Measurements from ENCODE around the gene FHL2. TPM values are rescaled to one million over a fixed set of nuclear protein-coding genes. Genes with fewer than 3 reads are reported as not detected.

The FHL2 gene
- total and polyA plus RNA-seq, 9 of the 15 experiments (the other 6 are each of a cell fraction or from before 2014, with no cell fraction given) = 7.5 to 33.1 (median 23.9) TPM

DNA sequence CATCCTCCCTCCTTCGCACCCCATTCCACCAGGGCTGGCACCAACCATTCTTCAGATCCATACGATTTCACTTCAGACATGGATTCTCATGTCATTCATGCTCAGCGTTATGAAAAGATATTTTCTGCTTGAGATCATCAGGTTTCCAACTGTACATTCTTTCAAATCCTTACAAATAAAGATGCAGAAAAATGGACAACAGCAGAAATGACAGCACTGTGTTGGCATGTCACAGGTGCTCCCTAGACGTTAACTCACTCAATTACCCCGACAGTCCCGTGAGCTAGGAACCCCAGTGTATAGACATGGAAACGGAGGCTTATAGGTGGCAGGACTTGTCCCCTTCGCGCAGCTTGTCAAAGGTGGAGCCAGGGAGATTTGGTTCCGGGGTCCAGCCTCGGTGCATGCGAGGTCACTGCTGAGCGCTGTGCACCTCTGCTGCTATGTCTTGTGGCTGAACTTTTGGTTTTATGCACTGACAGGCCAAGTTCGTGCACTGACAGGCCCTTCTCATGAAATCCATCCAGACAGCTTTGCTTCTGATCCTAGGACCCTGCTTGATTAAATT, 17.7 kb downstream of the FHL2 start:
- ATAC-seq = peak; percentile 47
- POLR2A ChIA-PET = no interaction called here
- WGBS (ENCODE audit: insufficient coverage, low coverage, missing lambda C conversion rate) = 61% methylated on average over 14 of the region's 14 CpGs

More for the DNA sequence above, 17.7 kb downstream of the FHL2 start:
- CTCF ChIA-PET (ENCODE audit: low intra/inter-chr PET ratio) = interaction anchor here (1.7 kb wide), 1 partner anchor 140 kb away, joined by 6 read pairs; no protein-coding TSS in a partner anchor
- FAIRE-seq (no peak), DNase-seq (ENCODE audit: extremely low read depth in 1 of 4, low spot score in 3 of 4) (no peak)
- Histone ChIP-seq H3K79me2 (ENCODE audit: control insufficient read depth, insufficient read depth, low read length) (no peaks in the 10 kb centered on the region), H4K20me1 (replicated peaks; ENCODE audit: control insufficient read depth, insufficient read depth, low read length) (no peaks in the 10 kb centered on the region), H3K9ac (ENCODE audit: insufficient read depth in 1 of 2, low read depth in 2 of 2, low read length in 2 of 2) (peak overlapping the region in 1 of 2 experiments; percentile 68; a peak in 1 of 4 replicates), H3K4me1 (replicated peaks in 1 of 2; ENCODE audit: control insufficient read depth in 2 of 2, insufficient read depth in 2 of 2, low read length in 2 of 2) (peaks cover 2 to 20% of the 10 kb centered on the region in 2 experiments; a peak in 4 of 5 replicates), H3K27me3 (ENCODE audit: control insufficient read depth in 2 of 2, insufficient read depth in 2 of 2, low read length in 2 of 2) (no peaks in the 10 kb centered on the region), H3K9me3 (replicated peaks; ENCODE audit: control insufficient read depth, insufficient read depth, low read depth, low read length) (no peaks in the 10 kb centered on the region), H3K9me1 (ENCODE audit: control insufficient read depth, insufficient read depth, low read length) (no peaks in the 10 kb centered on the region), H3K4me2 (ENCODE audit: insufficient read depth, low read length) (peak overlapping the region; percentile 48; the same call in 1 of the 2 replicates), H2AFZ (ENCODE audit: low read depth, low read length) (0 out of 2 replicates have a peak overlapping the region, but pooled peaks have one; percentile 6), H3K27ac (ENCODE audit: extremely low read depth, low read depth, low read length) (peak overlapping the region; percentile 53), H3K36me3 (ENCODE audit: control insufficient read depth, insufficient read depth, low read length) (peaks cover 63% of the 10 kb centered on the region; the same call in 2 of the 3 replicates), H3K4me3 (no peak overlapping the region)
- TF ChIP-seq TAF7 (tag; IDR thresholded peaks at IDR 0.05) (no peak), POLR3G (IDR thresholded peaks at IDR 0.05; ENCODE audit: extremely low read depth, insufficient read length, insufficient replicate concordance) (no peak), MAZ (CRISPR knock-in tag; conservative IDR thresholded peaks at IDR 0.05 in 1 of 2, IDR thresholded peaks at IDR 0.05 in 1 of 2) (no peak), FUS (optimal IDR thresholded peaks at IDR 0.05; ENCODE audit: low read depth, low read length) (no peak), GABPA (tag; conservative IDR thresholded peaks at IDR 0.05; ENCODE audit: low read depth) (no peak), ZBTB9 (CRISPR knock-in tag; IDR thresholded peaks at IDR 0.05) (no peak), GABPB1 (CRISPR knock-in tag; IDR thresholded peaks at IDR 0.05) (no peak), JUNB (CRISPR knock-in tag; conservative IDR thresholded peaks at IDR 0.05) (no peak), ZNF324 (CRISPR knock-in tag; IDR thresholded peaks at IDR 0.05) (no peak; the same call in 1 of the 2 replicates), ZNF584 (CRISPR knock-in tag; IDR thresholded peaks at IDR 0.05; ENCODE audit: low read depth) (no peak), LARP7 (IDR thresholded peaks at IDR 0.05) (no peak), E2F8 (IDR thresholded peaks at IDR 0.05; ENCODE audit: low read depth, partially characterized antibody) (no peak), ZNF3 (CRISPR knock-in tag; IDR thresholded peaks at IDR 0.05) (no peak)
- no TSS peak for BruUV-seq (replicated peaks)
- in situ Hi-C loops (cut with MboI) = no loop called here
- intact Hi-C loops (cut with micrococcal nuclease) = no loop called here
